CD4-positive, alpha-beta T cell treated with Interleukin-12 subunit alpha and Interleukin-12 subunit beta, for 1 hour (primary cell): ENCODE data around the gene SLC1A5.
"Not testable (repeated sequence)": the region's sequence is repeated elsewhere in the genome, so short reads cannot be mapped to it uniquely, and the experiment has no call there.

Experiments used
- DNase-seq: peaks from one replicate; pipeline ENCODE4 v3.0.0-alpha.2; 2020

Gene SLC1A5

GRCh38 chr19:46788262-46788967 is at the start of gene SLC1A5:
Gene SLC1A5 (minus strand): TSS chr19:46788594. CDS start chr19:46787965, 629 bp downstream.
- peak; percentile 99 for DNase-seq

DNA sequence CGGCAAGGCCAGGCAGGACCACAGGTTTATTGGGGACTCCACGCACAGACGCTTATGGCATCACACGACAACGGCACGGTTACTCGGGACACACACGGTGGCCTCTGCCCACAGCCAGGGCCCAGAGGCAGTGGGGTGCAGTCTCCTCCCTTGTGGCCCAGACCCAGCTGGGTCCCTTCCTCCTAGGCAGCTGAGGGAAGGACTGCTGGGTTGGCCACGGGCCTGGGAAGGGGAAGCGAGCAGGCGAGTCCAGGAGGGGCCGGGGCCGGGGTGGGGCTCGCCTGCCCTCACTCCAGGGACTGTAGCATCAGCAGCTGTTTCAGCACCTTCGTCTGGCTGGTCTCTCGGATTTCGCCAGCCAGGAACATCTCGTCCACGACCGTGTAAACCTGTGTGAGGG is 49.8 kb upstream of the SLC1A5 start:
- no peak for DNase-seq

GRCh38 chr19:46834984-46835383 is 46.6 kb upstream of the SLC1A5 start:
- no peak for DNase-seq

DNA sequence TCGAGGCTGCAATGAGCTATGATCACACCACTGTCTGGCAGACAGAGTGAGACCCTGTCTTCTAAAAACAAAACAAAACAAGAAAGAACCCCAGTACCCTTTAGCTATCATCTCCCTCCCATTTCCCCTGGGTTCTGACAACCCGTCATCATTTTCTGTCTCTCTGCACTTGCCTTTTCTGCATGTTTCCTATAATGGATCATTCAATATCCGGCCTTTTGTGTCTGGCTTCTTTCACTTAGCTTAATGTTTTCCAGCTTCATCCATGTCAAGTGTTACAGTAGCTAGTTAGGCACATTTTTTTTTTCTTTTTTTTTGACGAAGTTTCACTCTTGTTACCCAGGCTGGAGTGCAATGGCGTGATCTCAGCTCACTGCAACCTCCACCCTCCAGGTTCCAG is 45.7 kb upstream of the SLC1A5 start:
- DNase-seq: no peak

DNA sequence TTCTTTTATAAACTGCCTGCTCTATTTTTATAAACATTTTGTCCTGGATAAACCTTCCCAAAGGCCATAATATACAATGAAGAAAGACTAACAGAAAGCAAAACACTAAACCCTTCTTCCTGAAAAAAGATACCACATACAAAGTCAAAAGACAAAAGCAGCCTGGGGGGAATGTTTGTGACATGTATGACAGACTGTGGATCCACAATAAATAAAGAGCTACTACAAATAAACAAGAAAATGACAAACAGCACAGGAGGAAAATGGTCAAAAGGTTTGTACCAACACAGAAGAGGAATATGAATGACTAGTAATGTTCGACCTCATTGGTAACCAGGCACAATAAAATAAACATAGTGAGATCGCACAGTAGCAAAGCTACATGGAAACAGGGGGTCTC is 42.5 kb upstream of the SLC1A5 start:
- no peak for DNase-seq

DNA sequence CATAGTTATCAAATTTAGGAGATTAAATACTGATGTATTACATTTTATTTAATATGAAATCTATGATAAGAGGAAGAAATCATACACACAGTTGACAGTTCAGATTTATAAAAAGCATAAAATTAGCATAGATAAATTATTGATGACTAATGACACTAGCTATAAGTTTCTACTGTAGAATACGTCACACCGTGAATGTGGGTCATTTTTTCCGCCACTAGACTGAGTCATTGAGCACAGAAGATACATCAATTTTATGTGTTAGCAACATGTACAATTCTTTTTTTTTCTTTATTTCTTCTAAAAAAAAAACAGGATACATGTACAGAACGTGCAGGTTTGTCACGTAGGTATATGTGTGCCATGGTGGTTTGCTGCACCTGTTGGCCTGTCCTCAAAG is 40.1 kb upstream of the SLC1A5 start:
- no peak for DNase-seq

DNA sequence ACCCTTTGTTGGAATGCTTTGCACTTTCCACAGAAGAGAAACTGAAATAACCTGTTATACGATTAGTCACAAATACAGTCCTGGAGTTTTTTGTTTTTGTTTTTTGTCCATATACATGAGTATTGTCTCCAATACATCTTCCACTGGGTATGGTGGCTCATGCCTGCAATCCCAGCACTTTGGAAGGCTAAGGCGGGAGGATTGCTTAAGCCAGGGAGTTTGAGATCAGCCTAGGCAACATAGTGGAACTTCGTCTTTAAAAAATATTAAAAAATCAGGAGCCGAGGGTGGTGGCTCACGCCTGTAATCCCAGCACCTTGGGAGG is 37.3 kb upstream of the SLC1A5 start:
- no peak for DNase-seq

DNA sequence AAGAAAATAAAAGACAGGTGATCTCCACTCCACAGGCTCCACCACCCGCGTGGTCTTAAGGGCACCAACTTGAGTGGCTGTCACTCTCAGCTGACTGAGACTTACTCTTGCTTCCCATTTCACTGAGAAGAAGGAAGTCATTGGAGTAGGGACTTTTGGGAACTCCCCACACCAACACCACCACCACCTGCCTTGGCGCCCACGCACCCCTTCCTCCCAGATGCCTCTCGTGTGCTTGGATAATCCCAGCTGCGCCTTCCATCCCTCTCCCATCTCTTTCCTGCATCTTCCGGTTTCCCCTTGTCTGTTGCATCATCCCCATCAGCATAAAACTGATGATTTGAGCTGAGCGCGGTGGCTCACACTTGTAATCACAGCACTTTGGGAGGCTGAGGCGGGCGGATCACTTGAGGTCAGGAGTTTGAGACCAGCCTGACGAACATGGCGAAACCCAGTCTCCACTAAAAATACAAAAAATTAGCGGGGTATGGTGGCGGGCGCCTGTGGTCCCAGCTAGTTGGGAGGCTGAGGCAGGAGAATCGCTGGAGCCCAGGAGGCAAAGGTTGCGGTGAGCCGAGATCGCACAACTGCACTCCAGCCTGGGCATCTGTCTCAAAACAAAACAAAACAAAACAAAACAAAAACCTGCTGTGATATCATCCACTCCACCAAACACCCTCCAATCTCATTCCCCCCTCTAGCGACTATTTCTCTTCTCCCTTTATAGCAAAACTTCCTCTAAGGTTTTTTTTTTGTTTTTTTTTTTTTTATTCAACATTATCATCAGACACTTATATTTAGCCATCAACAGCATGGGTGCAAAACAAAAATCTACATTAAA is 36.7 kb upstream of the SLC1A5 start:
- DNase-seq: peak; percentile 38

DNA sequence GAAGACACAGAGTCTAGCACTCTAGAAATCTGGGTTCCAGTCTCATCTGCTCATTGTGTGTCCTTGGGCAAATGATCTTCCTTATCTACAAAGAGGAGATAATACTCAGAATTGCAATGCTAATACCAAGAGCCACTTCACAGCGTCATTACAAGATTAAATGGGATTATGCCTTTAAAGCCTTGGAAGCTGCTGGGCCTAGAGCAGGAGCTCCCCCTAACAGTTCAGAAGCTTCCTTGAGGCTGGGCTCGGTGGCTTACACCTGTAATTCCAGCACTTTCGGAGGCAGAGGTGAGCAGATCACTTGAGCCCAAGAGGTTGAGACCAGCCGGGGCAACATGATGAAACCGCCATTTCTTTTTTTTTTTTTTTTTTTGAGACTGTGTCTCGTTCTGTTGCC is 34.7 kb upstream of the SLC1A5 start:
- no peak for DNase-seq

GRCh38 chr19:46822410-46822787 is 34.0 kb upstream of the SLC1A5 start:
- DNase-seq: not testable (repeated sequence)

DNA sequence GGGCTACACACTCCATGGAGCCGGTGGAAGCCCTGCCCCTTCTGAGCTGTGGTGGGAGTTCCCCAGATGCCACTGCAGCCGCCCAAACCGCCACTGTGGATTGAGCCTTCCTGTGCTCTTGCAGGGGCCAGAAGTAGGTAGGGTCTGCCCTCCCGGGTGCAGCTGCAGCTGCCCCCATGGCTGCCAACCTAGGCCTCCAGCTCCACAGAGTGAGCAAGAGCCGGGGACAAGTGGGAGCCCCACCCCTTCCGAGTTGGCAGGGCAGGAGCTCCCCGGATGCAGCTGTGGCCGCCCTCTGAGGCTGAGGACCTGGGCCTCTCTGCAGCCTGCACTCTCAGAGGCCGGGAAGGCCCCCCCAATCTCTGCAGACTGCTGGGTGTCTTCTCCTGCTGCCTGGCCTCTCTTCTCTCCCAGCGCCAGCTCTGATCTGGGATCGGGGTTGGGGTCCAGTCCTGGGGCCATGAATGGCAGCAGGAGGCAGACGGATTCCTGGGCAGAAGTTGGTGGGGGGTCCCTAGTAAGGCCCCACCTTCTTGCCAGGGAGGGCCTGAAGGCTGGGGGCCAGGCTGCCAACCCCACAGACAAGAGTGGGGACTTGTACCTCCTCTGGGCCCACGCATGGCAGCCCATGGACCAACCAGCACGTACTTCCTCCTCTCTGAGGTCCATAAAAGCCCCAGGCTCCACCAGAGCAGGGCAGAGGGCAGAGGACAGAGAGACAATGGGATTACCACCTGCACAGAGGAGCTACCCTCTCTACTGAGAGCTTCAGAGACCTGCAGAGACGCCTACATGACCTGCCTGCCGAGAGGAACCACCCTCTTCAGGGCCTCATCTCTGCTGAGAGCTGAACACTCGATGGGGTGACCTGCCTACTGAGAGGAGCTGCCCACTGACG is 33.4 kb upstream of the SLC1A5 start:
- peak; percentile 68 for DNase-seq

DNA sequence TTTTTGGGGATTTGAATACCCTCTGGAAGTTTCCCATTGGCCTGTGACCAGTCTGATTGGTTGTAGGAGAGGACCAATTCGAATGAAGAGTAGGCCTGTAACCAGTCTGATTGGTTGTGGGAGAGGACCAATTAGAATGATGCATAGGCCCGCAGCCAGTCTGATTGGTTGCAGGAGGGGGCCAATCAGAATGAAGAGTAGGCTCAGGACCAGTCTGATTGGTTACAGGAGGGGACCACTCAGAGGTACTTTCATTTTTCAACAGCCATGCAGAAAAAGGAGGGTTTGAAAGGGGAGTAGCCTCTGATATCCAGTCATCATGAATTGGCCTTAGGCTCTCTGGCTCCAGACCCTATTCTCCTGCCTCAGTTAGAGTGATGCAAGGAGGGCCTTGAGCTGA is 30.4 kb upstream of the SLC1A5 start:
- DNase-seq: peak; percentile 16

GRCh38 chr19:46815833-46816627 is 27.6 kb upstream of the SLC1A5 start:
- DNase-seq: no peak

DNA sequence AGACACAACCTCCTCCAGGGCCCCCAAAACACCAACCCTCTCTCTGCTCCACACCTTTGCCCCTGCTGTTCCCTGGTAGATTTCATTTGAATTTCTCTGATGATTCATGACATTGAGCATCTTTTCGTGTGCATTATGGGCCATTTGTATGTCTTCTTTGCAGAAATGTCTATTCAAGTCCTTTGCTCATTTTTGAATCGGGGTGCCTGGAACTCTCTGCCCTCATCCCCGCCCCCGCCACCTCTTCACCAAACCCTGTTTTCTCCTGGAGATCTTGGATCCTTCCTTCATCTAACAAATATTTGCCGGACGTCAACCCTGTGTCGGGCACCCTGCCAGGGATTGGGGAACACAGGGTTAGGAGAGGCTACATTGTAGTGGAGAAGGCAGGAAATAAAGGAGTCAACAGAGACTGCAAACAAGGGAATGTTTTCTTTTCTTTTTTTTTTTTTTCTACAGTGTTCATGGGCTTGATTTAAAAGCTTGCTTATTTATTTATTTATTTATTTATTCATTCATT is 25.5 kb upstream of the SLC1A5 start:
- no peak for DNase-seq

- no peak for DNase-seq
These were observed 24.8 kb upstream of the SLC1A5 start for GRCh38 chr19:46812977-46813838.

GRCh38 chr19:46809534-46810272 is 21.3 kb upstream of the SLC1A5 start:
- no peak for DNase-seq

DNA sequence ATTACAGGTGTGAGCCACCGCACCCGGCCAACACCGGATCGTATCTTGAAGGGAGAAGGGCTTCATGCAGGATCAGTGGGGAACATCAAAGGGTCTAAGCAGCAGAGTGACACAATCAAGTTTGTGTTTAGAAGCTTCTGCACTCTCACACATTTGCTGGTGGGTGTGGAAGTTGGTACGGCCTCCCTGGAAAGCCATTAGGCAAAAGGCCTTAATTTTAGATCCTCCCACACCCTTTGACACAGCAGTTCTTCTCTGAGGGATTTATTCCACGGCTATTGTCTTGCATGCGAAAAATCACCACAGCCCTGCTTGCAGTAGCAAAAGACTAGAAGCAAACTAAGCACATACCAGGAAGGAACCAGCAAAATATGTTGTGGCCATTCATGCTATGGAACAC is 18.3 kb upstream of the SLC1A5 start:
- no peak for DNase-seq

DNA sequence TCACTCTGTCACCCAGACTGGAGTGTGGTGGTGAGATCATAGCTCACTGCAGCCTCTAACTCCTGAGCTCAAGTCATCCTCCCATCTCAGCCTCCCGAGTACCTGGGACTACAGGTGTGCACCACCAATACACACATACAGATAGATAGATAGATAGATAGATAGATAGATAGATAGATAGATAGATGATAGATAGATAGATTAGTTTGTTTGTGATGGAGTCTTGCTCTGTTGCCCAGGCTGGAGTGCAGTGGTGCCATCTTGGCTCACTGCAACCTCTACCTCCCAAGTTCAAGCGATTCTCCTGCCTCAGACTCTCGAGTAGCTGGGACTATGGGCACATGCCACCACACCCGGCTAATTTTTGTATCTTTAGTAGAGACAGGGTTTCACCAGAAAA is 16.0 kb upstream of the SLC1A5 start:
- DNase-seq: not testable (repeated sequence)

- no peak for DNase-seq
These were observed 15.2 kb upstream of the SLC1A5 start for GRCh38 chr19:46803555-46803954.

- DNase-seq: no peak
These were observed 13.8 kb upstream of the SLC1A5 start for GRCh38 chr19:46802152-46802551.

- no peak for DNase-seq
These were observed 10.3 kb upstream of the SLC1A5 start for GRCh38 chr19:46798713-46799112.
